ENCODE measurements around the gene CD33.

The CD33 gene

DNA sequence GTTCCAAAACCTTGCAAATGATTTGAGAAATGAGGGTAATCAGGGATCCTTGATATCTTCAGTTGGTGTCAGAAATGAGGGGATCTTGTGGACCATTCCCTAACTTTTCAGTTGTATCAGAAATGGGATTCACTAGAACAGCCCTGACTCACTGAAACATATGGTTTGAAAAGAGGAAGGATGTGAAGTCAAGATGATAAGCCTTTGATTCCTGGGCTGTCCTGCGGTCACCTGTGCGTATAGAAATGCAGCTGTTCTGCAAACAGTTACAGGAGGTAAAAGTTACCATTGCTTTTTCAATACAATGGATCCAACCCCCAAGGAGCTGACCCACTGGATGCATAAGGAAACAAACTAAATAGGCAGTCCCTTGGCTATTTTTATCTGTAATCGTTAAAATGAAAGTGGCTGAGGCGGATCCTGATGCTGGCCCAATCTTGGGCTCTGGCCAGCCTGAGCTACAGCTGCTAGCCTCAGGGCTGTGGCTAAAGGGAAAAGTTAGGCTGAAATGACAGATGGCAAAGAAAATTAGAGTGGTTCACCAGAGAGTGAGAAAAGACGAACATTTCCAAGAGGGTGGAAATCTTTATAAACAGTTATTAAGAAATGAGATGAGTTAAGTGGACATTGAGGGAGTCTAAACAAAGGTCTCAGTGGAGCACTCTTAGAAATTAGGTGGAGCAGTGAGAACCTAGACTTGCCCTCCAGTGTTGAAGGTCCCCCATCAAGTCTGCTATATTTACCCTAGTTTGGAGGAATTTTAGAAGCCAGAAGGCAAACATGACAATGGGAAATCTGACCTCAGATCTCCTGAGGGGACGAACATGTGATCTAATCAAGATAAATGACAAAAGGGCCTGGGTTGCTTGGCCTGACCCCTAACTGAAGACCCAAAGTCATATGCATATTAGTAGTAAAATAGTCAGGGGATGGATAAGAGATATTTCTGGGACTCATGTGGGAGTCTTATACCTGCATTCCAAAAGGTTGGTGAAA is 33.6 kb downstream of the CD33 start:
- no peak for DNase-seq (ENCODE audit: low read depth)

DNA sequence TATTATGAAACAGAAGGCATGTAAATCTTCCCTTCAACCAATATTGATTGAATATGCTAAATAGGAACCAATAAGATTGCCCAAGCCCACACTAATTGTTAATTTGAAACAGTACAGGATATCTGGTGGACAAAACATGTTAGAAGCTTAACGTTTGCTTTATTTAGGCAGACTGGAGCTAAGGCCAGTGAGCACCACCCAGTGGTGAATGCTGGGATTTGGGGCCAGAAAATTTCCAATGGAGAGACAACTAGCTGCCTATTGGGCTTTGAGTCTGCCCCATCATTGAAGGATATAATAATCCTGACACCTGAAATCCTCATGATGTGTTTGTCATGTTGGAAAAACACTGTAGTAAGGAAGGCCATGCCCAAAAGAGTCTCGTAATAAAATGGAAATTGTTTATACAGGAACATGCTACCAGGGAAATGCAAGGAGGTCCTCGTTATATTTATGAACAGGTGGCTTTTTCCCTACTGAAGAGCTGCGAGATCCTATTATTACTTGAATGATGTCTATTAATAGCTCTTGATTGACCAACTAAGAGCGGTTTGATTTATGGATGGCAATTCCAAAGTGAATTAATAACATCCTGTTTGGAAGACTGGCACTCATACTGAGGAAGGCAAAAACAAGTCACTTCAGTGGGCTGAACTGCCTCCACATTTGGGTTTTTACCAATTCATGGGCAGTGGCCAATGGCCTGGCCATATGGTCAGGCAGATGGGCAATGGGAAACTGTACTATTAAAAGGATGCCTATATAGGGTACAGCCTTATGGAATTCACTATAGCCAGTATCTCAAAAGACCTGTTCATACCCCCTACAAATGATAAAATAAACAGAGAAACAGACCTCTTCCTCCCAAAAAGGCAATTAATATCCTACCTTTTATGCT is 34.7 kb downstream of the CD33 start:
- DNase-seq (ENCODE audit: low read depth), result peak; percentile 7

DNA sequence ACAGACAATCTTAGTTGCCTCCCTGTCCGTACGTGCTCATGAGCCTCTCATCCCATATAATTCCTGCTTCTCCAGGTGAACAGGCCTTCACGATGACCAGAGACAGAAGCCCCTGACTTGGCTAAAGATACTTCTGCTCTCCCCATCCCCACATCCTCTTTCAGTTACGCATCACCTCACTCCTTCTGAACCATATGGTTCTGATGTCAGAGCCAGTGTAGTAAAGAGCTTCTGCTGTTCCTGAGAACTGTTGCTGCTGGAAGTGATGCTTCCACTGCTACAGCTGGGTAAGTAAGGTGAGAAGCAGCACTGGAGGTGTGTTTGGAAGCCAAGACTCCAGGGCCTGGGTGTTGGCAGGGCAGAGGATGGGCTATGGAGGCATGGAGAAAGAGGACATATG is 38.9 kb downstream of the CD33 start:
- no peak for DNase-seq (ENCODE audit: low read depth)

DNA sequence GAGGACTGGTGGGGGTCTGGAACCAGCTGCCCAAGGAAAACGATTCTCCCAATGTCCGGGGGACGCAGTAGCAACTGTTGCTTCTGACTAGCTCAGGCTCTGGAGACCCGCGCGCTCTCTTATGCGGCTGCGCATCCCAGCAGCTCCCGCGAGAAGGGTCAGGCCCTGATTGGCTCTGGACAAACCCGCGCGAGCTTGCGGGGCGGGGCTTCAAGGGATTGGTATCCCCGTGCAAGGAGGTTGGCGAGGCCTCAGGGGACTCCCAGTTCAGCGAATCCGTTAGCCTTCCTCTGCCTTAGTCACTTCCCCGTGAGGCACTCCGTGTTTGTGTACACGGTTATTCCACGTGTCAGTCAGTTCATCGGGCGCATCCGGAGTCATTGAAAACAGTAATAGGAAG is 46.2 kb downstream of the CD33 start:
- no peak for DNase-seq (ENCODE audit: low read depth)

DNA sequence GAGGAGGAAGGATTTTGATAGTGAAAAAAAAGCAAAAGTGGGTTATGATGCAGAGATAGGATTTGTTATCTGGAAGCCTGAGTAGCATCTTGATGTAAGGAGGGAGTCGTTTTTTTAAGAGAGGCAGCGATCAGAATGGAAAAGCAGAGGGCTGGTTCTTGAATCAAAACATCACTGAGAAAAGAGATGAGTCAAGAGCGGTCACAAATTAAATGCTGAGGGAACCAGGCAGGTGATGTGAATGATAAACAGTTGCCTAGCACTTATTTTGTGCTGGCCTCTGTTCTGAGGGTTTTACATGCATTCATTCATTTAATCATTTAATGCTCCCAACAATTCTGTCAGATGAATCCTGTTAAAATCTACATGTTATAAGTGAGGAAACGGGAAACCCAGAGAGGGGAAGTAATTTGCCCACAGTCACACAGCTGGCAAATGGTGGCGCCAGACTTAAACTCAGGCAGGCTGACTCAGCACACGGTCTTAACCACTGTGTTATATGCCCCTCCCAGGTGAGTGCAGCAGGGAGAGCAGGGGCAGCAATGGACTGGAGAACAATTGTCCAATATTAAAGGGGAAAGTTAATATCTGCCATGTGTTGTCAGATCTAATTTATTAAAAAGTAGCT is 47.4 kb downstream of the CD33 start:
- no peak for DNase-seq (ENCODE audit: low read depth)

DNA sequence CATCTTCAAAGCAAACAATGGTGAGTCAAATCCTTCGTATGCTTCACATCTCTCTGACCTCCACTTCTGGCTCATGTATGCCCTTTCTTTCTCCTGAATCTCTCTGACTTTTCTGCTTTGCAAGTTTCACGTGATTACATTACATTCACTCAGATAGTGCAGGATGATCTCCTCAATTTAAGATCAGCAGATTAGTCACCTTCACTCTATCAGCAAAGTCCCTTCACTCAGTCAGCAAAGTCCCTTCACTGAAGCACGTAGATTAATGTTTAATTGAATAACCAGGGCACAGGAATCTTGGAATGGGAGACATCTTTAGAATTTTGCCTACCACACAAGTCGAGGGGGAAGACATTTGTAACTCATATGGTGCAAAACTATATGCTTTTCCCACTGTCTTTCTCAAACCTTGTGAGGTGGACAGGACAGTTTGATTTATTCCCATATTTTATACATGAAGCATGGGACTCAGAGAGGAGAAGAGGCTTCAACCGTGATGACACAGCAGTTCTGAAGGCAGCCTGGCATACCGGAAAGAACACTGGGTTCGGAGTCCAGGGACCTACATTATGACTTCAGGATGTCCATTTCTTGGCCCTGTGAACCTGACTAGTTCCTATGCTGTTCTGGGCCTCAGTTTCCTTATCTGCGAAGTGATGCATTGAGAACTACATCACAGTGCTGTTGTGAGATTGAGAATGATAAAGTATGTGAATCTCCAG is 49.3 kb downstream of the CD33 start:
- no peak for DNase-seq (ENCODE audit: low read depth)

DNA sequence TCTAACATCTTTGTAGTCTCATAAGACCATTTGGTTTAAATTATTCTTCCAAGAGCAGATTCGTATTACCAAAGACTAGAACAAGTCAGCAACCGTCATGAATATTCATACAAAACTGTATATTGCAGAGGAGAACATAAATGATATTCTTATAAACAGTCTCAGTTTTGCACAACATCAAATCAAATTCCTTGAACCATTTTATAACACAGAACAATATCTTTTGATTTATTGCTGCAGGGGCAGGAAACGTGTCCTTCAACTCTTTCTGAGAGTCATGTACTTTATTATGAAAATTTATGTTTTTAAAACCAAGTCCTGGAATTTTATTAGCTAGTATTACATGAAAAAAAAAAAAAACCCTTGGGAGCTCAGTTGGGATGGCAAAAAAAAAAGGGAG is 52.2 kb downstream of the CD33 start:
- no peak for DNase-seq (ENCODE audit: low read depth)

DNA sequence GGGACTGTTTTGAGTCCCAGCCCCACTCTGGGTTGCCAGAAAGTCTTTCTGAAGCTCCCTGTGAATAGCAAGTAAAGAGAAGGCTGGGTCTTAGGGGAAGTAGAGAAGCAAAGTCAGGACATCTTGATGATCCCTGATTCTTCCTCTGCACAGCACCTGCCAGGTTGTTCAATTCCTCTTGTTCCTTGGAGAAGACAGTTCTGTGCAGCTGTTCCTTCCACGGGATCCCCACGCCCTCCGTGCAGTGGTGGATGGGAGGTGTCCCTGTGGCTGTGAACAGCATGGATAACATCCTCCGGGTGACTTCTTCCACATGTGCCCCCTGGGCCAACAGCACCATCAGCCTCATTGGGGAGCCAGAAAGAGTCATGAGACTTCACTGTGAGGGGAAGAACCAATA is 57.5 kb downstream of the CD33 start:
- no peak for DNase-seq (ENCODE audit: low read depth)

DNA sequence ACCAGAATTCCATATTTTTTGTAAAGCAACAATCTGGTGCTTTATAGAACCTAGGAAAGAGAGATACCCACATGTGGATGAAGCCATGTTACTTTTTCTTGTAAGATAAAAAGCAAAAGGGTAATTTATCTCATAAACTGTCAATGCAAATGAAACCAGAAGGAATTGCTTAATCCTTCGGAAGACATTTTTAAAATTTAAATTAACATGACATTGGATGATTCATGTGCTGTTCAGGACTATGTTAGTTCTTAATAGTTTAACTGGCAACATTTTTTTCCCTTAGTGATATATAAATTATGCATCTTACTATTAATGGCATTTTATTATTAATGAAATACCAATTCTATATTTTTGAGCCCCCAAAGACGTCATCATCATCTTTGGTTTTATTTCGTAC is 60.8 kb downstream of the CD33 start:
- DNase-seq (ENCODE audit: low read depth), result no peak

Data from stromal cell of bone marrow (primary cell).